IPS-18c (cell line): Measurements from ENCODE around the gene ZFHX3.

Experiments
- H3K4me3 ChIP-seq: 2 replicates; pipeline ENCODE4 v1.7.0; 2013; ENCODE audit warnings: low read depth, mild to moderate bottlenecking, low read length, moderate library complexity; ENCODE audit not compliant: insufficient read depth
- H3K9me3 ChIP-seq: one replicate; pipeline ENCODE4 v1.6.1; 2013; ENCODE audit warnings: mild to moderate bottlenecking, low read length, moderate library complexity; ENCODE audit not compliant: control insufficient read depth, insufficient read depth

The ZFHX3 gene

DNA sequence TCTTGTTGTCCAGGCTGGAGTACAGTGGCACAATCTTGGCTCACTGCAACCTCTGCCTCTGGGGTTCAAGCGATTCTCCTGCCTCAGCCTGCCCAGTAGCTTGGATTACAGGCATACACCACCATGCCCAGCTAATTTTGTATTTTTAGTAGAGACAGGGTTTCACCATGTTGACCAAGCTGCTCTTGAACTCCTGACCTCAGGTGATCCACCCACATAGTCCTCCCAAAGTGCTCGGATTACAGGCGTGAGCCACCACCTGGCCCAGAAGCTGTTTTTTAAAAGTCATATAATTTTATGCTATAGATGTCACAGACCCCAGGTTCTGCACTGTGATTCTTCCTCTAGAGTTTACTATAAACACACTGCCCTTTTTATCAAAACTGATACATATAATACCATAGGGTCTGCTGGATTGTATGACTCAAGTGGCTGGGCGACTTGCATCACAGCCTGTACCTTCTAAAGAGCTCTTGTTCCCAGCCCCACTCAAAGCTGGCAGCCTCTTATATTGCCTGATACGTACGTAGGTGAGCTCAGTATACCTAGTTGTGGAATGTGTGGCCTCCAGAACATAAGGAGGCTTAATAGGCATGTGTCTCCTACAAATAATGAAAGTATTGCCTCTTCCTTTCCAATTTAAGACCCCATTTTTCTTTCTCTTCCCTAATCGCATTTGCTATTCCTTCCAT lies 295.8 kb downstream of the ZFHX3 start:
- H3K4me3 ChIP-seq: no peak overlapping the region
- no peaks in the 10 kb centered on the region for H3K9me3 ChIP-seq

GRCh38 chr16:72751076-72751475 lies 296.9 kb downstream of the ZFHX3 start:
- no peaks in the 10 kb centered on the region for H3K9me3 ChIP-seq
- no peak overlapping the region for H3K4me3 ChIP-seq

- Histone ChIP-seq H3K4me3 (no peak overlapping the region), H3K9me3 (no peaks in the 10 kb centered on the region)
Measured at GRCh38 chr16:72749091-72749490, 298.8 kb downstream of the ZFHX3 start.

DNA sequence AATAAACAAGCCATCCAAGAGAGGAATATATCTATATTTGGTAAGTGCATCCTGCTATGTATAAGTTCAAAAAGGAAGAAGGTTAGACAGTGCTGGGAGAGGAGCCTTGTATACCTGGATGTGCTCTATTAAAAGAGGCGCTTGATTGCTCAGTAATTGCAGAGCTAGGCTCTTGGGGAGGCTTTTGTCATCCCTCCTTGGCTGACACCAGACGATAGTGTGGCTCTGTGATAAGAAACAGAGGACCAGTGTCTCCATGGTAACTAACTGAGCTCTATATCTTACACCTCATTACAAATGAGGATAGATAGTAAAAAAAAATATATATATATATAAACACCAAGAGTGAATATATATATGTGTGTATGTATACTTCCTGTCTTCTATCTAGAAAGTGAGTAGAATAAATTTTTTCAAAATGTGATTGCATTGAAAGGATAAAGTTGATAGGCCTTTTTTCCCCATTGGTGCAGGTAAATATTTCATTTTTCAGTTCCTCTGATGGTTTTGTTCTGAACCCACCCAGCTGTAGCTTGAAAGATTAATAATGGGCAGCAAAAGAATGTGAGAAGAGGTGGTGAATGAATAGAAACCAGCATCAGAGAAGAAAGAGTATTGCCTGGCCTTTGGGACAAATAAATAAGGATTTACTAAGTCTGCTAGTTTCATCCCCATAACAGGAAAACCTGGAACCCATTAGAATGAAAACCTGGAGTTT lies 303.7 kb downstream of the ZFHX3 start:
- no peaks in the 10 kb centered on the region for H3K9me3 ChIP-seq
- no peak overlapping the region for H3K4me3 ChIP-seq

DNA sequence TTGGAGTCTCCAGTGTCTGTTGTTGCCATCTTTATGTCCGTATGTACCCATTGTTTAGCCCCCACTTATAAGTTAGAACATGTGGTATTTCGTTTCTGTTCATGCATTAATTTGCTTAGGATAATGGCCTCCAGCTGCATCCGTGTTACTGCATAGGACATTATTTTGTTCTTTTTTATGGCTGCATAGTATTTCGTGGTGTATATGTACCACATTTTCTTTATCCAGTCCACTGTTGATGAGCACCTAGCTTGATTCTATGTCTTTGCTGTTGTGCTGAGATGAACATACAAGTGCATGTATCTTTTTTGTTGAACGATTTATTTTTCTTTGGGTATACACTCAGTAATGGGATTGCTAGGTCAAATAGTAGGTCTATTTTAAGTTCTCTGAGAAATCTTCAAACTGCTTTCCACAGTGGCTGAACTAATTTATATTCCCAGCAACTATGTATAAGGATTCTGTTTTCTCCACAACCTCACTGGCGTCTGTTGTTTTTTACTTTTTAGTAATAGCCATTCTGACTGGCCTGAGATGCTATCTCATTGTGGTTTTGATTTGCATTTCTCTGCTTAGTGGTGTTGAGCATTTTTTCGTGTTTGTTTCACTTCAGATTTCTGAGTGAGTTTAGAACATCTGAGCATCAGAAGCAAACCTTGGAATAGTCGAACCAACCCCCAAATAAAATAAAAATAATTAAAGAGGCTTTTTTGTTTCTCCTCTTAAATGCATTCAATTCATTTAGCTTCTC lies 304.7 kb downstream of the ZFHX3 start:
- H3K4me3 ChIP-seq: no peak overlapping the region
- H3K9me3 ChIP-seq: no peaks in the 10 kb centered on the region

DNA sequence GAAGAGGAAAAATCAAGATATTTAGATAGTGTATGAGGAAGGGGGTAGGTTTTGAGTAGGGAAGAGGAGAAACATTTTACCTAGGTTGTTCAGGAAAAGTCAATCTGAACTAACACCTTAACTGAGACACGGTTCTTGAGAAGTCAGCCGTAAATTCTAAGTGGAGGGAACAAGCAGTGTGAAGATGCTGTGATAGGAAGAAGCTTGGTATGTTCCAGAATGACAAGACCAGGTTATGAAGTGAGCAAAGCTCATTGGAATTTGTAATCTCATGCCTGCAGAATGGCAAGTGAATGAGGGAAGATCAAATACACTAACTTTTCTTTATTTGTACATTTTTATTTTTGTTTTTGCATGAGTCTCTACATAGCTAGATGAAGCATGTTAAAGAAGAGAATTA lies 307.6 kb downstream of the ZFHX3 start:
- Histone ChIP-seq H3K4me3 (no peak overlapping the region), H3K9me3 (peaks cover 4% of the 10 kb centered on the region)

DNA sequence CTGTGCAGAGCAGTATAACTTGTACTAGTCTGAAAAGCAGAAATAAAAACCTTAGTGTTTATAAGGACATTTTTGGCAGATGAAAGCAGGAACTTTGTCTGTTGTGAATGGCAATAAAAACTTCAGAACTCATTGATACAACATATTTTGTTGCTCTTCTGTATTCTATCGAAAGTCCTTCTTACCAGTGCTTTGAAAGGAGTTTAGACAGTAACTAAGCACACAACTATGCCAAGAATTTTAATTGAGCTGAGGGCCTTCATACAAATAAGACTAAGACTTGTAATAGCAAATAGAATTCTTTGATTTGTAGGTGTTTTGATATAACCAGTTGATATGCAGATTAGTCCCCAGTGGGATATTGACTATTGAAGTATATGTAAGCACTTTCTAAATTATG lies 308.4 kb downstream of the ZFHX3 start:
- peaks cover 4% of the 10 kb centered on the region for H3K9me3 ChIP-seq
- no peak overlapping the region for H3K4me3 ChIP-seq

DNA sequence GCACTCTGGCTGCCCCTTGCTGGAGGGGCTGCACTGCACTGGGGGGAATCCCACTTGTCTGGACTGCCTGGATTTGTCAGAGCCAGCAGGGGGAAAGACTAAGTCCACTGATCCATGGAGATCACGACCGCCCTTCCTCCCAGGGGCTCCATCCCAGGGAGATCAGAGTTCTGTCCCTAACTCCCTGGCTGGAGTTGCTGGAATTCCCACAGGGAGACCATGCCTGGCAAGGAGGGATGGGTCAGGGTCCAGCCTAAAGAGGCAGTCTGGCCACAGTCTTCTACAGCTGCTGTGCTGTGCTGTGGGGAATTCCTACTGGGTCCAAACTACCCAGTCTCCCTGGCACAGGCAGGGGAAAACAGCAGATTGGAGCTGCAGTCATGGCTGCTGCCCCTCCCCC lies 311.9 kb downstream of the ZFHX3 start:
- Histone ChIP-seq H3K9me3 (peaks cover 4% of the 10 kb centered on the region), H3K4me3 (no peak overlapping the region)
